GM12872 (cell line): ENCODE measurements around the gene CMTM6.

Experiments
- TF ChIP-seq, protein P1 (sequence below): IDR thresholded peaks from 3 replicates; pipeline ENCODE4 v1.5.1; 2011; ENCODE audit warnings: low read depth, mild to moderate bottlenecking, low read length, moderate library complexity; ENCODE audit not compliant: insufficient read depth

The CMTM6 gene

DNA sequence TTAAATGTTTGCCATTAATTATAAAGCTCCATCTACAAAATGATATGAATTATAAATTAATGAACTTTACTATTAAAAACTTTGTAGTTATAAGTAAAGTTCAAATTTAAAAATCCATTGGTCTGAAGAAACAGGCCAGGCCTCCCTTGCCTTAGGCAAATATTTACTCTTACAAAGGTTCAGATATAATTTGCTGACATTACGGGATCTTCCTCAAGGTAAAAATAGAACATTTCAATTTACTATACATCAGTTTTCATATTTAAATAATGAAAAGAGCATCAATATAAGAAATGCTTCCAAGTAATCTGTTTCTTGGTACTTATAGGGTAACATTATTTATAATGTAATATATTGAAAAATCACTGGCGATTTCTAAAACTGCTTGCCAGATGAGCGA lies 3.7 kb downstream of the CMTM6 start:
- TF ChIP-seq, protein P1, sequence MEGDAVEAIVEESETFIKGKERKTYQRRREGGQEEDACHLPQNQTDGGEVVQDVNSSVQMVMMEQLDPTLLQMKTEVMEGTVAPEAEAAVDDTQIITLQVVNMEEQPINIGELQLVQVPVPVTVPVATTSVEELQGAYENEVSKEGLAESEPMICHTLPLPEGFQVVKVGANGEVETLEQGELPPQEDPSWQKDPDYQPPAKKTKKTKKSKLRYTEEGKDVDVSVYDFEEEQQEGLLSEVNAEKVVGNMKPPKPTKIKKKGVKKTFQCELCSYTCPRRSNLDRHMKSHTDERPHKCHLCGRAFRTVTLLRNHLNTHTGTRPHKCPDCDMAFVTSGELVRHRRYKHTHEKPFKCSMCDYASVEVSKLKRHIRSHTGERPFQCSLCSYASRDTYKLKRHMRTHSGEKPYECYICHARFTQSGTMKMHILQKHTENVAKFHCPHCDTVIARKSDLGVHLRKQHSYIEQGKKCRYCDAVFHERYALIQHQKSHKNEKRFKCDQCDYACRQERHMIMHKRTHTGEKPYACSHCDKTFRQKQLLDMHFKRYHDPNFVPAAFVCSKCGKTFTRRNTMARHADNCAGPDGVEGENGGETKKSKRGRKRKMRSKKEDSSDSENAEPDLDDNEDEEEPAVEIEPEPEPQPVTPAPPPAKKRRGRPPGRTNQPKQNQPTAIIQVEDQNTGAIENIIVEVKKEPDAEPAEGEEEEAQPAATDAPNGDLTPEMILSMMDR = no peak

DNA sequence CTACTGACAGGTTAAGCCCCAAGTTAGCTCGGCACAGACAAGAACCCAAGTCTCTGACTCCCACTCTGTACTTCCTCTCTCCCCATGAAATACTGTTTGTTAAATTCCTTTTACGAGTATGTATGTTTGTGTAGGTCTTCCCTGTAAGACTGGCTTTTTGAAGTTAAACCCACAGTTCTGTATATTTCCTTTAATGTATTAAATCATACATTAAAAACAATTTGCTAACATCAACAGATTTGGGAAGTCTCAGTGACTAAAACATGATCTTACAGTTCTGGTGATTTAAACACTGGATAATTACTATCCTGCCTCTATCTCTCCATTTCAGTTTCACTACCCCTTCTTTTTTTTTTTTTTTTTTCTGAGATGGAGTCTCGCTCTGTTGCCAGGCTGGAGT lies 4.4 kb downstream of the CMTM6 start:
- TF ChIP-seq, protein P1 = no peak

DNA sequence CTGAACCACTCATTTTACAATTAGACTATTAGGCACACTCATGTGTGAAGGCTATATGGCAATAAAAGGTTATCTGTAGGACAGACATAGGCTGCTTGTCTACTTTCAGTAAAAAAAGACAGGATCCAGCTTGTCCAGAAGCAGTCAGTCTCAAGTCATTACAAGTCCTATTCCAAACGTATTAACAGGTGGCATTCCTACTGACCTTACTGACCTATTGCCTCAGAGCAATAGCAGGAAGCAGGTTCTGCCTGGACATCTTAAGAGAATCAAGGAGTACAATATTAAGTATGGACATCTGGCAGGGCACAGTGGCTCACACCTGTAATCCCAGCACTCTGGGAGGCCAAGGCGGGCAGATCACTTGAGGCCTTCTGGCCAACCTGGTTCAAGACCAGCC lies 7.0 kb downstream of the CMTM6 start:
- TF ChIP-seq, protein P1 = no peak

DNA sequence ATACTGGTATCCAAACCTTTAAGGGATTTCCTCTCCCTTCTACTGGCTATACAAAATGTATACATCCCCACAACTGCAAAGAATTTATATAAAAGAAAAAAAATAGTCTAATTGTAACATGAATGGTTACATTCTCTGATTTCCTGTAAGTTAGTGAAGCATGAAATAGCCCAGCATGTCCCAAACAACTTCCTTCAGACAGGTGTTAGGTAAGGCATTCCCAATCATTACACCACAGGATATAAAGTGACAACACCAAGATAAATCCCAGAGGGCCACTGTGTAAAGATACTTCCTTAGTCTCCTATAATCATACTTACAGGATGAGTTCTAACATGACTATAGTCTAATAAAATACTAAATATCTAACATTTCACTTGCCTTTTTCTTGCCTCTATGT lies 7.6 kb downstream of the CMTM6 start:
- TF ChIP-seq, protein P1 = no peak

DNA sequence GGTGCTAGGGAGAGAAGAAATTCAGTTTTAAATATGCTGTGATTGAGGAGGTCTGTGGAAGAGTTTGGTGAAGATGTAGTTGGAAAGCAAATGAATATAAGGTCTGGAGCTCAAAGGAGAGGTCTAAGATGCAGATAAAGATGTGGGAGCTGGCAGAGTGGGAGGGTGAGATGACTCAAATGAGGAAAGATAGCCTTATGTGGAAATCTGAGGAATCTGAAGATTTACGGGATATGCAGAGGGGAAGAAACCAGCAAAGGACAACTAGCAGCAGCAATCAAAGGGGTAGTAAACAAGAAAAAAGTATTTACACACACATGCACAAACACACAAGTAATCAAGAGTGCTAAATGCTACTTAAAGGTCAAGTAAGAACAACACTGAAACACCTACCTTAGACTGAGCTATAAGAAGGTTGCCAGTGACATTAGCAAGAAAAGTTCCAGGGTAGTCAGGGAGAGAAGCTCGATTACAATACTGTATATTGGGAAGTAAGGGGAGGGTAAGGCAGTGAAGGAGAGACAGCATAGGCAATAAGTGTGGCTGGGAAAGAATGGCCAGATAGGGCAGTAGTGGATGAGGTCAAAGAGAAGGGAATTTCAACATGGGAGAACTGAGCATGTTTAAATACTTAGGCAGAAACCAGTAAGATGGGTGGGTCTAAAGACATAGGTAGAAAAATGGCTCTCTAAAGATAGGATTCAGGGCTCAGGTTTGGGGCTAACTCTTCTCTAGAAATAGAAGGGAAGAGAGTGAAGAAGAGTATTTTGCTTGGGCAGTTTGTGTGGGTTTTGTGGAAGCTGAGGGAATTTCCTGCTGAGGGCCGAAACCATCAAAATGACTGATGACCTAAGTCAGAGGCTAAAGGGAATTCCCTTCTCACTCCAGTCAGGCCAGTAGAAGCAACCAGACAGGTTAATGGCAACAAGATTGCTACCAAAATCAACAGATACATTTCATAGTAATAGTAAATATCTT lies 8.9 kb downstream of the CMTM6 start:
- TF ChIP-seq, protein P1 = no peak

DNA sequence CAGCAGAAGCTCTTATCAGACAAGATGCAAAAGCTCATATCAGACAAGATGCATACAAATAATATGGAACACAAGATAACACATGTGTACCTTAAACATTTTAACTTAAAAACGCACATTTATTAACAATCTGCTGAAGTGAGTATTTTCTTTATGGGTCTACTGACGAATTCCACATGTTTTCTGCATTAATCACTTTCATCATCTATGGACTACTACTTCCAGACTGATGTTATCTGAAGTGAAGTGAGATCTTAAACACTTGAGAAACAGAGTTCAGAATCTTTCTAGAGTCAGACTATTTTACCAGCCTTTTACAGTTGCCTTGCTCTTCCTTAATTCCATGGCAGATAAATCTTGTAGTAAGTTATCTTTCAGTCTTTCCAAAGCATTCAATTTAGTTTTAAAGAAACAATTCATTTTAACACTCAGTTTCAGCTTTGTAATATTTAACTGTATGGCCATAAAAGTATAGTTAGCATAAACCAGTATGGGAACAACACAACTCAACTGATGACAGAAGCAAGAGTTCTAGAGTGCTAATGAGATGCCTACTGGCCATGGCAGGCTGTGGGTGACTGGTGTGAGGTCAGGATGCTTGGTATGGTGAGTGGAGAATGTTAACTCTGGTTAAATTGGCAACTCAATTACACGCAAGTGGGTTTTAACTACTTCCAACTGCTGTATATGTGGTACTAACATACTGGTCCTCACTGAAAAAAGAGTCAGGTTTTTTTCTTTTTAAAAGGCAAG lies 9.8 kb downstream of the CMTM6 start:
- TF ChIP-seq, protein P1 = no peak

DNA sequence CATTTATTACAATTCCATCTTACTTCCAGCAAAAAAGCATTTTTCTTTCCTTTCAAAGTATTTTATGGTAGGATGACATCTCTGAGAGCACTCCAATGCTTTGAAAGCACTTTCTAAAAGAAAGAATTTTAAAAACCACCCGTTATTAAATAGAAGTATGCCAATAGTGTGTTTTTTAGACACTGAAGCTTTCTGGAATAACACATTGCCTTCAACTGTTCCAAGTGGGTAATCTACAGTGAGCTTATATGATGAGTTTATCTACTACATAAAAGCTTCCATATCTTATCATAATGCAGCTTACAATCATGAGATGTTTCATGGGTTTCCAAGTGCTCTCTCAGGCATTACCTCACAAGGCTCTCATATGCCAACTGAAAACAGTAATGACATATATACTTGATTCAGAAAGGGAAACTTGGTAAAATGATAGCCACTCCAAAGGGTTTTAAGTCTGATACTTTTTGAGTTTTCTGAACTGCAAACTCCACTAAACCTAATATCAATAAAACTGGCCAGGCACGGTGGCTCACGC lies 14.1 kb downstream of the CMTM6 start:
- TF ChIP-seq, protein P1 = no peak
